Activated naive CD4-positive, alpha-beta T cell treated with anti-CD3 and anti-CD28 coated beads, Interleukin-2, amount 50 U/mL, for 24 hours (primary cell): ENCODE results near the gene LAIR1.
"Not testable (repeated sequence)": the region's sequence is repeated elsewhere in the genome, so short reads cannot be mapped to it uniquely, and the experiment has no call there.

Source experiments
- H3K27ac Mint-ChIP-seq: one replicate; pipeline ENCODE4 v1.8.0; 2021; ENCODE audit warnings: mild to moderate bottlenecking, mixed read lengths
- H3K27me3 Mint-ChIP-seq: one replicate; pipeline ENCODE4 v1.8.0; 2021; ENCODE audit warnings: mixed read lengths
- H3K36me3 Mint-ChIP-seq: one replicate; pipeline ENCODE4 v1.8.0; 2021; ENCODE audit warnings: mixed read lengths
- H3K4me1 Mint-ChIP-seq: one replicate; pipeline ENCODE4 v1.8.0; 2021; ENCODE audit warnings: mixed read lengths
- H3K4me3 Mint-ChIP-seq: one replicate; pipeline ENCODE4 v1.8.0; 2021; ENCODE audit warnings: mild to moderate bottlenecking, mixed read lengths
- H3K9me3 Mint-ChIP-seq: one replicate; pipeline ENCODE4 v1.8.0; 2021; ENCODE audit warnings: mixed read lengths

The LAIR1 gene

GRCh38 chr19:54365798-54366197, 1.1 kb upstream of the LAIR1 start:
- peaks cover 87% of the 10 kb centered on the region for H3K4me1 Mint-ChIP-seq
- H3K27me3 Mint-ChIP-seq, H3K9me3 Mint-ChIP-seq, H3K4me3 Mint-ChIP-seq, H3K27ac Mint-ChIP-seq, H3K36me3 Mint-ChIP-seq: not testable (repeated sequence)

DNA sequence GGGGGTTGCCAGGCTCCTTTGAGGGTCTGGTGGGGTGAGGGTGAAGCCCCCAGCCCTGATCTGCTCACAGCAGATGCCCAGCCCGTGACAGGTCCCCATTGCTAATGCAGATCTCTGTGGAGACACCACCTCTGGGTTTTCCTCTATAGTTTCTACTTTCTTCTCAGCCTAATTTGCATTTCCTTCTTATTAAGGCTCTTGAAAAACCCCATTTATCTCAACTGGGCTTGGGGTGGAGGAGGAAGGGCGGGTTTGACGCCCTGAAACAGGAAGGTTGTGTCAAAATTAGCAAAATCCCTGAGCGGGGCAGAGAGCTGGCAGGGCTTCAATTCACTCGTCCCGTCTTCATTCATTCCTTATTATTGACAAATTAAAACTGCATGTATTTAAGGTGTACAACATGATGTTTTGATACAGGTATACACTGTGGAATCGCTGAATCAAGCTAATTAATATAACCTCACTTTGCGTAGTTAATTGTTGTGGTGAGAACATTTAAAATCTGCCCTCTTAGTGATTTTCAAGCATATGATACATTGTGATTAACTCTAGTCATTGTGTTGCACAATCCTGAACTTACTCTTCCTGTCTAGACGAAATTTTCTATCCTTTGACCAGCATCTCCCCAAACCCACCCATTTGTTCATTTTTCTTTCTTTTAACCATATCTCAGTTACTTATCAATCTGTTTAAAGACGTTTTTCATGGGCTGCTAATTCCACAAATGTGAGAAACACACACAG, 2.9 kb downstream of the LAIR1 start:
- not testable (repeated sequence) for H3K9me3 Mint-ChIP-seq, H3K27me3 Mint-ChIP-seq, H3K36me3 Mint-ChIP-seq
- Mint-ChIP-seq H3K27ac (peak overlapping the region; percentile 85), H3K4me3 (peak overlapping the region; percentile 91), H3K4me1 (peaks cover 61% of the 10 kb centered on the region)

DNA sequence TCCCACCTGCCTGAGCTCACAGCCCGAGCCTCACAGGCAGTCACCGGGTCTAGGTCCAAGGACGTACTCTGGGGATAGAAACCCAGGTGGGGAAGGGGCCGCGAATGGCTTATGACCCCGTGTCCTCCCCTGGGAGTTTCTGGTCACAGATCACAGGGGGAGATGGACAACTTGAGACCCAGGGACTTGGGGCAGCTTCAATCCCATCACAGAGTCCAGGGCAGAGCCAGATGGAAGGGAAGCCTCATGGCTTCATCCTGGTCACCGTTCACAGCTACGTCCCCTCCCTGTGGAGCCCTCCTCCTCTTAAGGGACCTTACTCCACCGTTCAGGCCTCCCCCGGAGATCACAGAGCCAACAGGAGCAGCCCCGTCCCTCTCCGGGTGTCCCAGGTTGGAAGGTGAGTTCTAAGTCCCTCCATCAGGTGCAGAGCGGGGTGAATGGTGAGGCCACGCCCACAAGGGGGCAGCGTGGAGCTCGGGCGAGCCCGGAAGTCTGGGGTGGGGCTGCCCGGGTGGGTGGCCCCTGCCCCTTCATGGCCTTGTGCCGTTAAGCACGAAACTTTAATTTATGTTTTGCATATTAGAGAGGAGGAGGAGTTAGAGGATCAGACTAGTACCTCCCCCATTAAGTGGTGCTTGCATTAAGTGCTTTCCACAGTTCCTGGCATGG, 5.4 kb downstream of the LAIR1 start:
- not testable (repeated sequence) for H3K9me3 Mint-ChIP-seq, H3K27me3 Mint-ChIP-seq, H3K27ac Mint-ChIP-seq, H3K4me3 Mint-ChIP-seq, H3K36me3 Mint-ChIP-seq
- peaks cover 39% of the 10 kb centered on the region for H3K4me1 Mint-ChIP-seq

GRCh38 chr19:54357381-54357780, 7.3 kb downstream of the LAIR1 start:
- peaks cover 25% of the 10 kb centered on the region for H3K4me1 Mint-ChIP-seq
- no peak overlapping the region for H3K4me3 Mint-ChIP-seq
- no peaks in the 10 kb centered on the region for H3K27me3 Mint-ChIP-seq
- H3K9me3 Mint-ChIP-seq: no peaks in the 10 kb centered on the region
- no peaks in the 10 kb centered on the region for H3K36me3 Mint-ChIP-seq
- no peak overlapping the region for H3K27ac Mint-ChIP-seq

GRCh38 chr19:54356444-54357056, 8.2 kb downstream of the LAIR1 start:
- Mint-ChIP-seq H3K4me3 (no peak overlapping the region), H3K9me3 (no peaks in the 10 kb centered on the region), H3K27me3 (no peaks in the 10 kb centered on the region), H3K4me1 (peaks cover 20% of the 10 kb centered on the region), H3K36me3 (no peaks in the 10 kb centered on the region), H3K27ac (no peak overlapping the region)

GRCh38 chr19:54355675-54356074, 9.1 kb downstream of the LAIR1 start:
- no peak overlapping the region for H3K27ac Mint-ChIP-seq
- no peaks in the 10 kb centered on the region for H3K36me3 Mint-ChIP-seq
- H3K4me1 Mint-ChIP-seq: peaks cover 15% of the 10 kb centered on the region
- no peaks in the 10 kb centered on the region for H3K9me3 Mint-ChIP-seq
- no peaks in the 10 kb centered on the region for H3K27me3 Mint-ChIP-seq
- no peak overlapping the region for H3K4me3 Mint-ChIP-seq

DNA sequence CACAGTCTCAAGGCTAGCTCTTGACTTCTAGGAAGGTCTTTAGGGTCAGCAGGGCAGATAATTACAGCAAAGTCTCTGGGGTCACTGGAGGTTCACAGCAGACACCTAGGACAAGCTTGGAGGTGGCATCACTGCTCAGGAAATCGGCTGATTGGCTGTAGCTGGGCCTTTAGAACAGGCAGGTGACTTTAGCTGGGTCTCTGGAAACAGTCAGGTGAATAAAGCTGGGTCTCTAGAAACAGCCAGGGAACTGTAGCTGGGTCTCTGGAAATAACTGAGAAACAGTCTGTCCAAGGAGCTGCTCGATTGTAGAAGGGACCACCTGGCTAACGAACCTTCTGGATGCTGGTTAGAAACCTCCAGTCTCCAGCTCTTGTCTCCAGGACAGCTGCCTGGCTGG, 10.0 kb downstream of the LAIR1 start:
- Mint-ChIP-seq H3K4me1 (peaks cover 11% of the 10 kb centered on the region), H3K36me3 (no peaks in the 10 kb centered on the region), H3K9me3 (no peaks in the 10 kb centered on the region), H3K27ac (no peak overlapping the region), H3K4me3 (no peak overlapping the region), H3K27me3 (no peaks in the 10 kb centered on the region)

- peaks cover 14% of the 10 kb centered on the region for H3K4me1 Mint-ChIP-seq
These were observed 12.2 kb downstream of the LAIR1 start for GRCh38 chr19:54352546-54352945.

DNA sequence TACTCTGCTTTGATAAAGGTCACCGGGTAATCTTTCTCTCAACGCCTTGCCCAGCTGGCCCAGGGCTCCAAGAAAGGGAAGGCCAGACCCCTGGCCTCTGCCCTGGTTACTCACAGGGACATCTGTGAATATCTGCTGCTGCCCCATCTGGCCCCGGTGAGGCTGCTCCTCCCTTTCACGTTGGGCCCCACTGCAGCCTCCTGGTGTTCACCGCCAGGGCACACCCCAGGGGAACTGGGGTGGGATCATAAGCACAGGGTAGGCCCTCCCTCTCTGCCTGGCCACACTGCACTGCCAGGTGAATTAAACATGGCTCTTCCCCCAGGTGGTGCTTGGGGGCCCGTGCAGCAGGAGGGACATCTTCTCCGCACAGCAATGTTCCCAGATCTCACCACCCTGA, 12.7 kb downstream of the LAIR1 start:
- Mint-ChIP-seq H3K4me3 (no peak overlapping the region), H3K27ac (no peak overlapping the region), H3K9me3 (no peaks in the 10 kb centered on the region), H3K36me3 (no peaks in the 10 kb centered on the region), H3K27me3 (no peaks in the 10 kb centered on the region), H3K4me1 (peaks cover 14% of the 10 kb centered on the region)

More at GRCh38 chr19:54352546-54352945, 12.2 kb downstream of the LAIR1 start:
- H3K9me3 Mint-ChIP-seq: no peaks in the 10 kb centered on the region
- H3K27me3 Mint-ChIP-seq: no peaks in the 10 kb centered on the region
- H3K4me3 Mint-ChIP-seq: no peak overlapping the region
- peak overlapping the region; percentile 25 for H3K27ac Mint-ChIP-seq
- H3K36me3 Mint-ChIP-seq: no peaks in the 10 kb centered on the region

GRCh38 chr19:54351474-54351873, 13.3 kb downstream of the LAIR1 start:
- no peaks in the 10 kb centered on the region for H3K36me3 Mint-ChIP-seq
- peaks cover 14% of the 10 kb centered on the region for H3K4me1 Mint-ChIP-seq
- no peak overlapping the region for H3K27ac Mint-ChIP-seq
- no peaks in the 10 kb centered on the region for H3K27me3 Mint-ChIP-seq
- H3K4me3 Mint-ChIP-seq: no peak overlapping the region
- H3K9me3 Mint-ChIP-seq: no peaks in the 10 kb centered on the region

GRCh38 chr19:54345938-54346386, 18.8 kb downstream of the LAIR1 start:
- Mint-ChIP-seq H3K9me3 (no peaks in the 10 kb centered on the region), H3K4me3 (no peak overlapping the region), H3K36me3 (no peaks in the 10 kb centered on the region), H3K4me1 (peaks cover 3% of the 10 kb centered on the region), H3K27ac (no peak overlapping the region), H3K27me3 (no peaks in the 10 kb centered on the region)

GRCh38 chr19:54343868-54344267, 20.9 kb downstream of the LAIR1 start:
- H3K4me3 Mint-ChIP-seq: no peak overlapping the region
- peaks cover 3% of the 10 kb centered on the region for H3K4me1 Mint-ChIP-seq
- H3K27ac Mint-ChIP-seq: no peak overlapping the region
- no peaks in the 10 kb centered on the region for H3K27me3 Mint-ChIP-seq
- no peaks in the 10 kb centered on the region for H3K36me3 Mint-ChIP-seq
- H3K9me3 Mint-ChIP-seq: no peaks in the 10 kb centered on the region

DNA sequence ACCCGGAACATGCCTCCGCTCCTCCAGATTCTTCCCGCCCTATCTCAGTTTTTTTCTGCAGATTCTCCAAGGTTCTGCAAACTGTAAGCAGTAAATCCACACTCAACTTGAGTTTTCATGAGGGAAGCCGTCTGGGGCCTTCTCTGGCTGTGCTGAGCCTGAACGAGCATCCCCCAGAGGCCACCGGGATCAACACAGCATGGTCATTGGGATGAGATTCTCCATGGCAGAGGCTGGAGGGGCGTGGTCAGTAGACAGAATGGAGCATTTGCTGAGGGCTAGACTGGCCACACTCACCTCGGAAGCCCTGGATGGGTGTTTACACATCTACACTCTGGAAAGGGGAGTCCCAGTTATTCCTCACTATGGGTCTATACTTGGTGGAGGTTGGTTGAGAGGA, 23.4 kb downstream of the LAIR1 start:
- Mint-ChIP-seq H3K36me3 (no peaks in the 10 kb centered on the region), H3K27ac (no peak overlapping the region), H3K4me3 (no peak overlapping the region), H3K27me3 (no peaks in the 10 kb centered on the region), H3K9me3 (no peaks in the 10 kb centered on the region), H3K4me1 (no peaks in the 10 kb centered on the region)

- Mint-ChIP-seq H3K4me1 (no peaks in the 10 kb centered on the region), H3K4me3 (no peak overlapping the region), H3K27me3 (no peaks in the 10 kb centered on the region), H3K27ac (no peak overlapping the region), H3K36me3 (no peaks in the 10 kb centered on the region), H3K9me3 (no peaks in the 10 kb centered on the region)
These were observed 24.9 kb downstream of the LAIR1 start for GRCh38 chr19:54339646-54340358.

DNA sequence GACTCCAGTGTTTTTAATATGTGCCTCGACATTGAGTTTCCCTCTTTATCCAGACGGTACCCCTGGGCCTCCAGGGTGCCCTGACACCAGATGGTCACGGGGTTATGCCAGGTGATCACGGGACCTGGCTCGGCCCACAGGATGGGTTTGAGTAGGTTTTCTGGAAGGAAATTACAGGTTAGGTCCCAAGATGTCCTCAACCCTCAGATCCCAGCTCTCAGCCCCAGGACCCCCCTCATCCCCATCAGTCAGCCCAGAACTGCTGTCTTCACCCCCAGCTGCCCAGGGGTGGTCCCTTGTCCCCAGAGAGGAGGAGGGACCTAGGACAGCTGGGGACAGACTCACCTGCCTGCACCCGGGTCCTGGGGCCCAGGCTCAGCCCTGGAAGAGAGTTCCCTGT, 26.2 kb downstream of the LAIR1 start:
- no peaks in the 10 kb centered on the region for H3K4me1 Mint-ChIP-seq
- no peaks in the 10 kb centered on the region for H3K9me3 Mint-ChIP-seq
- H3K27ac Mint-ChIP-seq: no peak overlapping the region
- H3K36me3 Mint-ChIP-seq: no peaks in the 10 kb centered on the region
- H3K4me3 Mint-ChIP-seq: no peak overlapping the region
- no peaks in the 10 kb centered on the region for H3K27me3 Mint-ChIP-seq

GRCh38 chr19:54337858-54338230, 26.9 kb downstream of the LAIR1 start:
- Mint-ChIP-seq H3K36me3 (no peaks in the 10 kb centered on the region), H3K4me3 (no peak overlapping the region), H3K27me3 (no peaks in the 10 kb centered on the region), H3K9me3 (no peaks in the 10 kb centered on the region), H3K27ac (no peak overlapping the region), H3K4me1 (no peaks in the 10 kb centered on the region)
